Measurements from ENCODE around the gene TUBA4A. TPM values are rescaled to one million over a fixed set of nuclear protein-coding genes. Genes with fewer than 3 reads are reported as not detected.

The TUBA4A gene
- total RNA-seq, 1 donor from 2014 or later = 47.9 TPM

GRCh38 chr2:219221957-219222518 is 31.7 kb downstream of the TUBA4A start:
- H3K27me3 ChIP-seq (ENCODE audit: control insufficient read depth, insufficient read depth, low read length) = no peaks in the 10 kb centered on the region
- H3K36me3 ChIP-seq (ENCODE audit: control insufficient read depth, insufficient read depth, low read length) = peaks cover 40% of the 10 kb centered on the region
- no peak overlapping the region for H3K4me3 ChIP-seq (ENCODE audit: low read depth, low read length)
- TF ChIP-seq, protein P1, sequence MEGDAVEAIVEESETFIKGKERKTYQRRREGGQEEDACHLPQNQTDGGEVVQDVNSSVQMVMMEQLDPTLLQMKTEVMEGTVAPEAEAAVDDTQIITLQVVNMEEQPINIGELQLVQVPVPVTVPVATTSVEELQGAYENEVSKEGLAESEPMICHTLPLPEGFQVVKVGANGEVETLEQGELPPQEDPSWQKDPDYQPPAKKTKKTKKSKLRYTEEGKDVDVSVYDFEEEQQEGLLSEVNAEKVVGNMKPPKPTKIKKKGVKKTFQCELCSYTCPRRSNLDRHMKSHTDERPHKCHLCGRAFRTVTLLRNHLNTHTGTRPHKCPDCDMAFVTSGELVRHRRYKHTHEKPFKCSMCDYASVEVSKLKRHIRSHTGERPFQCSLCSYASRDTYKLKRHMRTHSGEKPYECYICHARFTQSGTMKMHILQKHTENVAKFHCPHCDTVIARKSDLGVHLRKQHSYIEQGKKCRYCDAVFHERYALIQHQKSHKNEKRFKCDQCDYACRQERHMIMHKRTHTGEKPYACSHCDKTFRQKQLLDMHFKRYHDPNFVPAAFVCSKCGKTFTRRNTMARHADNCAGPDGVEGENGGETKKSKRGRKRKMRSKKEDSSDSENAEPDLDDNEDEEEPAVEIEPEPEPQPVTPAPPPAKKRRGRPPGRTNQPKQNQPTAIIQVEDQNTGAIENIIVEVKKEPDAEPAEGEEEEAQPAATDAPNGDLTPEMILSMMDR (IDR thresholded peaks at IDR 0.05; ENCODE audit: insufficient read depth, low read length, severe bottlenecking) = no peak
- FAIRE-seq (no peak), DNase-seq (ENCODE audit: low read depth) (no peak)

GRCh38 chr2:219220652-219221402 is 32.9 kb downstream of the TUBA4A start:
- no peak overlapping the region for H3K4me3 ChIP-seq (ENCODE audit: low read depth, low read length)
- DNase-seq (ENCODE audit: low read depth) (no peak), FAIRE-seq (no peak)
- TF ChIP-seq, protein P1 (IDR thresholded peaks at IDR 0.05; ENCODE audit: insufficient read depth, low read length, severe bottlenecking) = no peak
- peaks cover 50% of the 10 kb centered on the region for H3K36me3 ChIP-seq (ENCODE audit: control insufficient read depth, insufficient read depth, low read length)
- no peaks in the 10 kb centered on the region for H3K27me3 ChIP-seq (ENCODE audit: control insufficient read depth, insufficient read depth, low read length)

GRCh38 chr2:219219784-219220532 is 33.8 kb downstream of the TUBA4A start:
- DNase-seq (ENCODE audit: low read depth) (no peak), FAIRE-seq (no peak)
- TF ChIP-seq, protein P1 (IDR thresholded peaks at IDR 0.05; ENCODE audit: insufficient read depth, low read length, severe bottlenecking) = no peak
- peaks cover 49% of the 10 kb centered on the region for H3K36me3 ChIP-seq (ENCODE audit: control insufficient read depth, insufficient read depth, low read length)
- no peak overlapping the region for H3K4me3 ChIP-seq (ENCODE audit: low read depth, low read length)
- H3K27me3 ChIP-seq (ENCODE audit: control insufficient read depth, insufficient read depth, low read length) = no peaks in the 10 kb centered on the region

DNA sequence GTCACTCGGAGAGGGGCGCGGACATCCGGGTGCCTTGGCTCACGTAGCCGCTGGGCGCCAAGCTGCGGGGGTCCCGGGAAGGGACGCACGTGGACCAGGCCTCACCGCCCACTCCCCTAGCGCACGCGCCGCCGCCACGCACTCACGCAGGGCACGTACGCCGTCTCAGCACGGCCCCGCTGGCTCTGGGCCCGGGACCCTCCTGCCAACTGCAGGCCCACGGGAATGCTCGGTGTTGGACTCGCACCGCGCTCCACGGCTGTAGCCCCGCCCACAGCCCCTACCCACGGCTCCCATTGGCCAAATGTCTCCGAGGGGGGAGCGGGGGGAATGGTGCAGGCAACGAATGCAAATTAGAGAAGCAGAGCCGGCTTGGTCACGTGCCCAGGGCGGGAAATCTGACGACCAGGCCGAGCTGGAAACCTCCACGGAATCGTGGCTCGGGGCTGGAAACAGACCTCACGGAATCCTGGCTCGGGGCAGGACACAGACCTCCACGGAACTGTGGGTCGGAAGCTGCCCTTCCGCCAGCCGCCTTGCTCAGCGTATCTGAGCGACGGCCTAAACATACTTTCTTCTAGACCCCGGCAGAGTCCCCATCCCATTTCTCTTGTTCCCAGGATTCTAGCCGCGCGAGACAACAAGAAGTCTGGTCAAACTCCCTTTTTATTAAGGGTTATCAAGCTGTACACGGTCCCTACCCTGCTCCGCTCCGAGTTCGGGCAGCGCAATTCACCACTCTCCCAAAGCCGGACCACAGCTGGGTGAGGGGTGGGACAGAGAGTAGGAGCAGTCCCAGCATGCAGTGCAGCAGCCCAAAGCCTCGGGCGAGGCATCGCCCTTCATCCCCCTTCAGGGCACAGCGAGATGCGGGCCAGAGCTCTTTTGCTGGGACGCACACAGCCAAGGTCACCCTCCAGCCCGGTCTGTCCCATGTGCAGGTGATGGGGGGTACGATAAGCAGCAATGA is 34.7 kb downstream of the TUBA4A start, which contains the start of gene ABCB6:
Gene ABCB6 (minus strand): TSS at position 227 of the 970 bp plus-strand sequence. CDS start 285 bp downstream, outside the sequence.
- DNase-seq (ENCODE audit: low read depth) (peak; percentile 74), FAIRE-seq (no peak)
- TF ChIP-seq, protein P1 (IDR thresholded peaks at IDR 0.05; ENCODE audit: insufficient read depth, low read length, severe bottlenecking) = no peak
- Histone ChIP-seq H3K4me3 (ENCODE audit: low read depth, low read length) (peak within 1 kb of the TSS; percentile 75), H3K27me3 (ENCODE audit: control insufficient read depth, insufficient read depth, low read length) (no peaks in the 10 kb centered on the region), H3K36me3 (ENCODE audit: control insufficient read depth, insufficient read depth, low read length) (peaks cover 50% of the 10 kb centered on the region)

DNA sequence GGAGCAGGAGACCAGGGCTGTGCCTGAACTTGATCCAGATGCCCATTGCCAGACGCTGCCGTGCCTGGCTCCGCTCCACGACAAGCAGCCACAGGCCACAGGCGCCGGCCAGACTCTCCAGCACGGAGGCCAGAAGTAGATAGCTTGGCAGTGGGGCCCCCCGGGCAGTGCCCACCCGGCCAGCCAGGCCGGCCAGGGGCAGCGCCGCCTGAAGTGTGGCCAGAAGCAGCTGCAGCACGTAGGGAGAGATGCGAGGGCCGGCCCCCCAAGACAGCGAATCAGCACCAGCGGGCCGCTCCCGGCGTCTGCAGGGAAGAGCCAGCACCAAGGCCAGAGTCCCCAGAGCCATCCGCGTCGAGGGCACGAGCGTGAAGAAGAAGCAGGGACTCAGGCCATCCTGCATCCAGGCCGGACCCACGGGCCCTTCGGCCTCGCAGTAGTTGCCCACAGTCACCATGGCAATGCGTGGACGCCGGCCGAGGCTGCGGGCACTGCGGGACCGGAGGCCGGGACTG is 35.4 kb downstream of the TUBA4A start:
- TF ChIP-seq, protein P1 (IDR thresholded peaks at IDR 0.05; ENCODE audit: insufficient read depth, low read length, severe bottlenecking) = peak; percentile 1
- H3K4me3 ChIP-seq (ENCODE audit: low read depth, low read length) = peak overlapping the region; percentile 75
- FAIRE-seq = no peak
- no peaks in the 10 kb centered on the region for H3K27me3 ChIP-seq (ENCODE audit: control insufficient read depth, insufficient read depth, low read length)
- DNase-seq (ENCODE audit: low read depth) = peak; percentile 51
- peaks cover 48% of the 10 kb centered on the region for H3K36me3 ChIP-seq (ENCODE audit: control insufficient read depth, insufficient read depth, low read length)
